Measurements from ENCODE around the gene HOXA7. TPM values are rescaled to one million over a fixed set of nuclear protein-coding genes. Genes with fewer than 3 reads are reported as not detected.

Gene HOXA7
- not detected for total RNA-seq (ENCODE audit: unreplicated experiment)
- long read RNA-seq, partial matches to known transcripts: 0 of 1 reads
- long read RNA-seq, other reads (novel, unspliced or antisense): 0 of 1 reads

- Mint-ChIP-seq H3K36me3 (ENCODE audit: unreplicated experiment) (peaks cover 15% of the 10 kb centered on the region), H3K4me1 (ENCODE audit: low read depth, unreplicated experiment) (peaks cover 2% of the 10 kb centered on the region), H3K27me3 (ENCODE audit: unreplicated experiment) (peaks cover 54% of the 10 kb centered on the region), H3K4me3 (ENCODE audit: unreplicated experiment) (peak within 1 kb of the TSS; percentile 88), H3K9me3 (ENCODE audit: unreplicated experiment) (peaks cover 20% of the 10 kb centered on the region), H3K27ac (ENCODE audit: unreplicated experiment) (peak within 1 kb of the TSS; percentile 38)
- no peak for DNase-seq
- TF ChIP-seq CTCF (IDR thresholded peaks at IDR 0.05; ENCODE audit: partially characterized antibody, unreplicated experiment): no peak
These were observed at the start of gene HOXA7 for GRCh38 chr7:27156508-27156898. HOXA7 (minus strand) TSS chr7:27156675; CDS start chr7:27156545, 130 bp downstream.

GRCh38 chr7:27205325-27206280 is 49.1 kb upstream of the HOXA7 start:
- Mint-ChIP-seq H3K9me3 (ENCODE audit: unreplicated experiment) (peaks cover 17% of the 10 kb centered on the region), H3K4me3 (ENCODE audit: unreplicated experiment) (no peak overlapping the region), H3K4me1 (ENCODE audit: low read depth, unreplicated experiment) (peaks cover 3% of the 10 kb centered on the region), H3K27ac (ENCODE audit: unreplicated experiment) (no peak overlapping the region), H3K27me3 (ENCODE audit: unreplicated experiment) (peaks cover 58% of the 10 kb centered on the region), H3K36me3 (ENCODE audit: unreplicated experiment) (no peaks in the 10 kb centered on the region)
- DNase-seq: no peak
- no peak for TF ChIP-seq CTCF (IDR thresholded peaks at IDR 0.05; ENCODE audit: partially characterized antibody, unreplicated experiment)

- Mint-ChIP-seq H3K4me1 (ENCODE audit: low read depth, unreplicated experiment) (peaks cover 3% of the 10 kb centered on the region), H3K9me3 (ENCODE audit: unreplicated experiment) (peaks cover 17% of the 10 kb centered on the region), H3K4me3 (ENCODE audit: unreplicated experiment) (peak overlapping the region; percentile 25), H3K36me3 (ENCODE audit: unreplicated experiment) (no peaks in the 10 kb centered on the region), H3K27ac (ENCODE audit: unreplicated experiment) (no peak overlapping the region), H3K27me3 (ENCODE audit: unreplicated experiment) (peaks cover 59% of the 10 kb centered on the region)
- DNase-seq: peak; percentile 49
- TF ChIP-seq CTCF (IDR thresholded peaks at IDR 0.05; ENCODE audit: partially characterized antibody, unreplicated experiment): no peak
These were observed 48.4 kb upstream of the HOXA7 start for GRCh38 chr7:27204851-27205322.

- Mint-ChIP-seq H3K36me3 (ENCODE audit: unreplicated experiment) (no peaks in the 10 kb centered on the region), H3K27ac (ENCODE audit: unreplicated experiment) (no peak overlapping the region), H3K4me3 (ENCODE audit: unreplicated experiment) (no peak overlapping the region), H3K4me1 (ENCODE audit: low read depth, unreplicated experiment) (peaks cover 3% of the 10 kb centered on the region), H3K27me3 (ENCODE audit: unreplicated experiment) (peaks cover 61% of the 10 kb centered on the region), H3K9me3 (ENCODE audit: unreplicated experiment) (peaks cover 17% of the 10 kb centered on the region)
- no peak for TF ChIP-seq CTCF (IDR thresholded peaks at IDR 0.05; ENCODE audit: partially characterized antibody, unreplicated experiment)
- DNase-seq: no peak
These were observed 47.6 kb upstream of the HOXA7 start for GRCh38 chr7:27203964-27204594.

Measured in glutamatergic neuron (in vitro differentiated cells).